Subcutaneous adipose tissue (tissue), 4 donors: ENCODE measurements around the gene ZBTB3. TPM values are rescaled to one million over a fixed set of nuclear protein-coding genes. Genes with fewer than 3 reads are reported as not detected.

Experiments
- total RNA-seq, 4 donors: library from RNA; depleted of rRNA; stranded (reverse); fragments of >200 nt; gene quantifications; one replicate each; pipeline ENCODE4 v1.1.0, GENCODE V29; 2016
- TF ChIP-seq, protein P1 (sequence below): fragments of 450-650 bp; IDR thresholded peaks from one replicate; pipeline ENCODE4 v1.5.1; 2016; ENCODE audit warnings: low read depth, mild to moderate bottlenecking, control low read depth, antibody characterized with exemption, moderate library complexity

The ZBTB3 gene
- total RNA-seq, 4 donors from 2014 or later, result 3.9 to 7.7 (median 6.9) TPM

DNA sequence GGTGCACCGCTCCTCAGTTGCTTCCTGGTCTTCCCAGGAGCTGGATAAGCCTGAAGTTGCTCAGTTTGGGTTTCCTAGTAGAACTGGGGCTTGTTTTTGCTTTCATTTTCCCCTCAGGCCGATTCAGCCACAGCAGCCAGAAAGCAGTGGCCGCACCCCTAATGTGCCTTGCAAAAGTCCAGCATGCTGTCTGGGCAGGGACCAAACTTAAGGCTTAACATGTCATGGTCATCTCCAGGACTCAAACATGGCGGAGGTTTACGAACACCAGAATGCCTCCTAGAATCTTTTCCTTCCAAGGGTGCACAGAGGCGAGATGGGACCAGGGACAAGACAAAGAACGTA is 44.0 kb downstream of the ZBTB3 start:
- TF ChIP-seq, protein P1, sequence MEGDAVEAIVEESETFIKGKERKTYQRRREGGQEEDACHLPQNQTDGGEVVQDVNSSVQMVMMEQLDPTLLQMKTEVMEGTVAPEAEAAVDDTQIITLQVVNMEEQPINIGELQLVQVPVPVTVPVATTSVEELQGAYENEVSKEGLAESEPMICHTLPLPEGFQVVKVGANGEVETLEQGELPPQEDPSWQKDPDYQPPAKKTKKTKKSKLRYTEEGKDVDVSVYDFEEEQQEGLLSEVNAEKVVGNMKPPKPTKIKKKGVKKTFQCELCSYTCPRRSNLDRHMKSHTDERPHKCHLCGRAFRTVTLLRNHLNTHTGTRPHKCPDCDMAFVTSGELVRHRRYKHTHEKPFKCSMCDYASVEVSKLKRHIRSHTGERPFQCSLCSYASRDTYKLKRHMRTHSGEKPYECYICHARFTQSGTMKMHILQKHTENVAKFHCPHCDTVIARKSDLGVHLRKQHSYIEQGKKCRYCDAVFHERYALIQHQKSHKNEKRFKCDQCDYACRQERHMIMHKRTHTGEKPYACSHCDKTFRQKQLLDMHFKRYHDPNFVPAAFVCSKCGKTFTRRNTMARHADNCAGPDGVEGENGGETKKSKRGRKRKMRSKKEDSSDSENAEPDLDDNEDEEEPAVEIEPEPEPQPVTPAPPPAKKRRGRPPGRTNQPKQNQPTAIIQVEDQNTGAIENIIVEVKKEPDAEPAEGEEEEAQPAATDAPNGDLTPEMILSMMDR, result no peak

- TF ChIP-seq, protein P1, result no peak
Observed at GRCh38 chr11:62709247-62710000, 44.5 kb downstream of the ZBTB3 start.

GRCh38 chr11:62708793-62709192 is 45.2 kb downstream of the ZBTB3 start:
- TF ChIP-seq, protein P1, result no peak

GRCh38 chr11:62708392-62708791 is 45.6 kb downstream of the ZBTB3 start:
- TF ChIP-seq, protein P1, result no peak

DNA sequence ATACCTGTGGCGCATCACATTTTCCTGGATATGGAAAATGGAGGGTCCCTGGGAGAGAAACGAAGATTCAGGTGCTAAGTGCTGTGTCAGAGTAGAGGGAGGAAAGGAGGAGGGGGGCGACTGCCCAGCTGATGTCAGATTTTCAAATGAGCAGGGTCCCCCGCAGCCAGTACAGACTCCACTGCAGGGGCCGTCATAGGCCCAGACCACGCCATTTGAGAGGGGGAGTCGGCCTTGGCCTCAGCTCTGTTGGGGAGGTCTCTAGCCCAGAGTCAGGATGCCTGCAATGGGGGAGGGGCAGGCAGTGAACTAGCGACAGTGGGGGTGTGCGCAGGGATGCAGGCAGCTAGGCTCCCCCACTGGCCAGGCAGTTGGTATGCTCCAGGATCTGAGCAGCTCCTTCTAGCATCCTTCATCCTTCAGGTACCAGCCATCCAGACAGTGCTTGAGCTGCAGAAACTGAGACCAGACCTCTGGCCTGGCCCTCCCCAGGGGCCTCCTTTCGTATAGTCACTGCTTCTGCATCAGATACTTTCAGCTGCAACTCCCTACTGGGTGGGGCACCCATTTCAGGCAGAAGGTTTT is 46.6 kb downstream of the ZBTB3 start, which contains the start of the genes BSCL2 and GNG3:
Gene BSCL2 (minus strand): TSS at position 148 of the 585 bp plus-strand sequence. CDS start 229 bp downstream, outside the sequence.
Gene GNG3 (plus strand): TSS at position 400 of the 585 bp plus-strand sequence. CDS start 620 bp downstream, outside the sequence.
- TF ChIP-seq, protein P1, result no peak

- TF ChIP-seq, protein P1, result no peak
Observed at GRCh38 chr11:62706850-62707247, 47.1 kb downstream of the ZBTB3 start.

GRCh38 chr11:62705880-62706849 is 47.8 kb downstream of the ZBTB3 start:
- TF ChIP-seq, protein P1, result no peak
